Activated CD4-positive, CD25-positive, alpha-beta regulatory T cell treated with anti-CD3 and anti-CD28 coated beads, Interleukin-2, amount 50 U/mL, for 72 hours (primary cell): ENCODE measurements around the gene DERL2.
"Not testable (repeated sequence)": the region's sequence is repeated elsewhere in the genome, so short reads cannot be mapped to it uniquely, and the experiment has no call there.

Experiments used
- DNase-seq: peaks from one replicate; pipeline ENCODE4 v3.0.0; 2021

DERL2 gene

DNA sequence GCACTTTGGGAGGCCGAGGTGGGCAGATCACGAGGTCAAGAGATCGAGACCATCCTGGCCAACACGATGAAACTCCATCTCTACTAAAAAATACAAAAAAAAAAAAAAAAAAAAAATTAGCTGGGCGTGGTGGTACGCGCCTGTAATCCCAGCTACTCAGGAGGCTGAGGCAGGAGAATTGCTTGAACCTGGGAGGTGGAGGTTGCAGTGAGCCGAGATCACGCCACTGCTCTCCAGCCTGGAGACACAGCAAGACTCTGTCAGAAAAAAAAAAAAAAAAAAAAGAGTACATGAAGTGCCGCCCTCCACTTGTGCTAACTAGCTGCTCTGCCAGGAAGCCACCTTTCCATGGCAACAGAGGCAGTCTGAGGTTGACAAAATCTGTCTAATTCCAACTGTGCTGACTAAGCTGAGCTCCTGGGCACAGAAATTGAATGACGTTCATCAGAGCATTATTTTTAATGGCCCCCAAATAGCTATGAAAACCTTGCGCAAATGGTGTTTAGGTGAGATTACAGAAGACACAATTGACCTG lies 50.1 kb downstream of the DERL2 start:
- not testable (repeated sequence) for DNase-seq

DNA sequence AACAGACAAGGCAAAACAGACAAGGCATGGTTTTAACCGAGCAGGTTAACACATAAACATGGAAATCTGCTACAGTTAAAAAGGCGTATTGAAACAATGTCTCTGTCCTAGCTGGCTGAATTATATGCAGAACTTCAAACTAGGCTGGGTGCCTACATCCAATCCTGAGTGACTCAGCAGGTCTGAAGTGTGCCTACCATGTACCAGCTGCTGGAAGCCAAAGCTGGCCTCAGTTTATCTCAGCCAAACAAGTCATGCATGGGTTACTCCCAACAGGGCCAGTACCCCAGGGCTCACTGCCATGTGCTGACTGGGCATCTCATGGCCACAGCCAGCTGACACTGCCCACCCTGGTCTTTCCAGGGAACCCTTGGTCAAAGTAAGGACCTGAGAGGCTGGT lies 51.0 kb downstream of the DERL2 start:
- DNase-seq: no peak

DNA sequence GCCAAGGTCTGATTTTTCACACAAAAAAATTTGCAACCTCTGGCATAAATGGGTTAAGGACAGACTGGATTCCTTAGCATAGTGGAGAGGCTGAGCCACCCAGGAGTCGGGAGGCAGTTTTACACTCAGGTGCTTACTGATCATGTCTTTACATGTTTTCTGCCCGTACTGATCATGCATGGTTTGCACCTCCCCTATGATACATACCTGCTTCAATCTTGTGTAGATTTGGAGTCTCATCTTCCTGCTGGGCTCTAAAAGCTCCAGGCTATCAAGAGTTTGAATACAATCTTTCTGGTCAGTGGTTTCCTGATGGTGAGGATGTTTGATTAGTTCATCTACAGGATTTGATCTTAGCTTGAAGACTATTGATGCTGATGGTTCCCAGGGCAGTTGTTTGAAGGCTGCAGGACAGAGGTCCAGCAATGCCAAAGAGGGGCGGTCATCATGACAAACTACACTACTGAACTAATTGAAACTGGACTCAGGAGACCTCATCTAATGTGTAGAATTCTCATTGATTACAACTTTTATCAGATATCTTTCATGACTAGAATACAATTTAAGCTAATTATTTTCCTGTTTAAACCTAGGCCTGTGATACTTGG lies 53.9 kb downstream of the DERL2 start:
- DNase-seq: no peak

- DNase-seq: not testable (repeated sequence)
Observed at GRCh38 chr17:5431234-5431633, 54.7 kb downstream of the DERL2 start.

- no peak for DNase-seq
Observed at GRCh38 chr17:5430413-5430999, 55.5 kb downstream of the DERL2 start.

- DNase-seq: no peak
Observed at GRCh38 chr17:5429191-5429887, 56.6 kb downstream of the DERL2 start.

- no peak for DNase-seq
Observed at GRCh38 chr17:5425826-5426225, 60.2 kb downstream of the DERL2 start.

DNA sequence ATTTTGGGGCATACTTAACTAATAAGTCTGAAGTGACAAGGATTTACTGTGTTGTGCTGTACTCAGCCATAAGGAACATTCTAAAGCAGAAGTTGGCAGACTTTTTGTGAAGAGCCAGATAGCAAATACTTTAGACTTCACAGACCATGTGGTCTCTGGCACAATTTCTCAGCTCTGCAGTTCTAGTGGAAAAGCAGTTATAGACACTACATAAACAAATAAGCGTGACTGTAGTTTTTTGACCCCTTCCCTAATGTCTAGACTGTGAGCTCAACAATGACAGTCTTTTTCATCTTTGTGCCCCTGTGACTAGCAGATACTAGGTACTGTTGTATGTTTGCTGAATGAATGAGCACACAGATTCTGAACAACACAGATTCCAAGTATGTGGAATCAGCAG lies 61.1 kb downstream of the DERL2 start:
- DNase-seq: no peak

DNA sequence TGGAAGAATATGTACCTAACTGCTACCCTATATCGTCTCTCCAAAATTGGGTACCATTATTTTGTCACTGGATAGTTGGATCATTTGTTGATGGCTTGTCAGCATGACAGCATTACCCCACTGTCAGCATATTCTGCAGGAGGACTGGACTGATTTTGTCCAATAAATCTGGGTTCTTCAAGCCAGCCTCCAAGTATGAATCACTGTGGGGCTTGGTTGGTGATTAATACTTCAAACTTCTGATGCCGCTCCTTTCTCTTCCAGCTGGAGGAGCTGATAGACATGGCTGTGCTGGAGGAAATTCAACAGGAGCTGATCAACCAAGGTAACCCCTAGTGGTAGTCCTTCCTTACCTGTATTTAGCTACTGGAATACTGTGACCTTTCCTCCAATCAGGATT lies 63.5 kb downstream of the DERL2 start:
- no peak for DNase-seq
